GM12878 (cell line): Measurements from ENCODE around the gene ITGAL. TPM values are rescaled to one million over a fixed set of nuclear protein-coding genes. Genes with fewer than 3 reads are reported as not detected.

Experiments
- BACH1 ChIP-seq: fragments of 450-650 bp; IDR thresholded peaks from 2 replicates; pipeline ENCODE4 v1.6.1; 2017; ENCODE audit warnings: mild to moderate bottlenecking, borderline replicate concordance
- BCLAF1 ChIP-seq: fragments of 450-650 bp; IDR thresholded peaks from 2 replicates; pipeline ENCODE4 v1.6.1; 2017; ENCODE audit warnings: antibody characterized with exemption, mild to moderate bottlenecking, moderate library complexity
- CBFB ChIP-seq: IDR thresholded peaks from 2 replicates; pipeline ENCODE4 v1.6.1; 2016; ENCODE audit warnings: antibody characterized with exemption, low read depth
- CBX5 ChIP-seq: sonication (generic); IDR thresholded peaks from 2 replicates; pipeline ENCODE4 v1.6.1; 2016; ENCODE audit warnings: low read depth, moderate library complexity, mild to moderate bottlenecking, inconsistent platforms
- CREM ChIP-seq: IDR thresholded peaks from 2 replicates; pipeline ENCODE4 v1.6.1; 2014; ENCODE audit warnings: antibody characterized with exemption, low read depth
- DPF2 ChIP-seq: fragments of 450-650 bp; IDR thresholded peaks from 2 replicates; pipeline ENCODE4 v1.6.1; 2017; ENCODE audit warnings: mild to moderate bottlenecking
- EP300 ChIP-seq, 2 experiments: fragments of 150-350 bp in 1 of 2; IDR thresholded peaks; 2 replicates each; pipeline ENCODE4 v1.6.1; 2011 to 2012; ENCODE audit warnings: low read depth in 2 of 2, low read length in 2 of 2, borderline replicate concordance in 1 of 2, improper control_type of control experiment in 1 of 2, inconsistent platforms in 1 of 2; ENCODE audit not compliant: control insufficient read depth in 1 of 2
- HCFC1 ChIP-seq: fragments of 150-350 bp; IDR thresholded peaks from 2 replicates; pipeline ENCODE4 v1.6.1; 2014; ENCODE audit warnings: low read length
- LARP7 ChIP-seq: fragments of 450-650 bp; IDR thresholded peaks from 2 replicates; pipeline ENCODE4 v1.6.1; 2017; ENCODE audit warnings: mild to moderate bottlenecking
- MAX ChIP-seq: IDR thresholded peaks from 2 replicates; pipeline ENCODE4 v1.6.1; 2012; ENCODE audit warnings: low read depth, low read length, improper control_type of control experiment
- MTA2 ChIP-seq: fragments of 450-650 bp; IDR thresholded peaks from 2 replicates; pipeline ENCODE4 v1.6.1; 2016; ENCODE audit warnings: low read depth, mild to moderate bottlenecking, moderate library complexity
- MYC ChIP-seq: IDR thresholded peaks from 2 replicates; pipeline ENCODE4 v1.6.1; 2011; ENCODE audit warnings: mild to moderate bottlenecking, low read length, moderate library complexity, inconsistent platforms; ENCODE audit not compliant: insufficient read depth, insufficient replicate concordance, insufficient read length, severe bottlenecking
- NFIC ChIP-seq: IDR thresholded peaks from 2 replicates; pipeline ENCODE4 v1.6.1; 2012; ENCODE audit warnings: low read depth, mild to moderate bottlenecking, inconsistent platforms, low read length, moderate library complexity
- NFXL1 ChIP-seq: fragments of 450-650 bp; IDR thresholded peaks from 2 replicates; pipeline ENCODE4 v1.6.1; 2017; ENCODE audit warnings: antibody characterized with exemption, mild to moderate bottlenecking, borderline replicate concordance
- NR2C1 ChIP-seq: fragments of 450-650 bp; IDR thresholded peaks from 2 replicates; pipeline ENCODE4 v1.6.1; 2017; ENCODE audit warnings: antibody characterized with exemption, mild to moderate bottlenecking, moderate library complexity
- POU2F2 ChIP-seq: IDR thresholded peaks from 3 replicates; pipeline ENCODE4 v1.6.1; 2011; ENCODE audit warnings: low read depth, mild to moderate bottlenecking, low read length, borderline replicate concordance
- SIN3A ChIP-seq: IDR thresholded peaks from 2 replicates; pipeline ENCODE4 v1.6.1; 2012; ENCODE audit warnings: low read depth, low read length, improper control_type of control experiment
- SIX5 ChIP-seq: IDR thresholded peaks from 2 replicates; pipeline ENCODE4 v1.6.1; 2011; ENCODE audit warnings: mild to moderate bottlenecking, low read depth, low read length, moderate library complexity; ENCODE audit not compliant: severe bottlenecking
- SP1 ChIP-seq: IDR thresholded peaks from one replicate; pipeline ENCODE4 v1.6.1; 2011; ENCODE audit warnings: low read depth, low read length
- SPI1 ChIP-seq: IDR thresholded peaks from 2 replicates; pipeline ENCODE4 v1.6.1; 2011; ENCODE audit warnings: low read depth, mild to moderate bottlenecking, low read length, moderate library complexity, borderline replicate concordance; ENCODE audit not compliant: insufficient read depth
- TCF7 ChIP-seq: IDR thresholded peaks from 2 replicates; pipeline ENCODE4 v1.6.1; 2014; ENCODE audit warnings: antibody characterized with exemption, borderline replicate concordance
- WRNIP1 ChIP-seq: IDR thresholded peaks from 2 replicates; pipeline ENCODE4 v1.6.1; 2011; ENCODE audit warnings: low read depth, low read length, improper control_type of control experiment, borderline replicate concordance
- ZBED1 ChIP-seq: IDR thresholded peaks from 2 replicates; pipeline ENCODE4 v1.6.1; 2016; ENCODE audit warnings: borderline replicate concordance
- ZBTB11 ChIP-seq: fragments of 450-650 bp; formaldehyde crosslinking; IDR thresholded peaks from 2 replicates; pipeline ENCODE4 v1.5.0; 2022; ENCODE audit warnings: mild to moderate bottlenecking, missing genetic modification characterization
- ZNF217 ChIP-seq: fragments of 450-650 bp; IDR thresholded peaks from 2 replicates; pipeline ENCODE4 v1.6.1; 2017; ENCODE audit warnings: antibody characterized with exemption, mild to moderate bottlenecking
- polyA plus RNA-seq, 11 experiments: library from polyadenylated mRNA; depleted of rRNA in 4 of 11; unstranded in 6 of 11; stranded (reverse) in 5 of 11; fragments of >200 nt; fragmentation: Nextera tagmentation in 4 of 11; fragmentation: Illumina TruSeq in 1 of 11; extraction: Ambion mirVana in 4 of 11; extraction: Trizol in 1 of 11; gene quantifications; 1 replicate in 1 of 11; 2 replicates in 10 of 11; pipeline versions ENCODE4 v1.2.1 to v1.2.3, GENCODE V29; 2011 to 2016; ENCODE audit warnings: inconsistent platforms in 2 of 11, missing spikeins in 2 of 11, low read depth in 1 of 11
- total RNA-seq, 4 experiments: library from RNA; depleted of rRNA in 3 of 4; stranded (reverse); fragments of >200 nt in 3 of 4; fragmentation: Illumina TruSeq in 1 of 4; extraction: Trizol in 1 of 4; gene quantifications; 2 replicates each; pipeline versions ENCODE4 v1.2.1 to v1.2.3, GENCODE V29; 2013 to 2021

Gene ITGAL
- total and polyA plus RNA-seq, 10 of the 15 experiments (the other 5 are each of a cell fraction or from before 2014, with no cell fraction given) = 10.7 to 170 (median 96.9) TPM

GRCh38 chr16:30458561-30459394 is 13.8 kb upstream of the ITGAL start (continued):
- TF ChIP-seq ZBTB11 (no peak), WRNIP1 (no peak), CREM (peak; percentile 97), SP1 (peak; percentile 93), CBFB (peak; percentile 99), MAX (no peak; the same call in 1 of the 2 replicates), BCLAF1 (no peak), TCF7 (no peak; the same call in 1 of the 2 replicates), POU2F2 (peak; percentile 98), NR2C1 (peak; percentile 61; the same call in 1 of the 2 replicates), NFIC (peak; percentile 97), NFXL1 (no peak), ZNF217 (peak; percentile 66; the same call in 1 of the 2 replicates), HCFC1 (no peak), BACH1 (peak; percentile 95), CBX5 (peak; percentile 10; the same call in 1 of the 2 replicates), LARP7 (peak; percentile 80), DPF2 (peak; percentile 99), ZBED1 (peak; percentile 93; the same call in 1 of the 2 replicates), MTA2 (peak; percentile 96), EP300 (IDR thresholded peaks at IDR 0.05; ENCODE audit: borderline replicate concordance in 1 of 2, control insufficient read depth in 1 of 2, low read depth in 2 of 2, low read length in 2 of 2) (peak; percentile 99 to 100), MYC (peak; percentile 82), SIN3A (peak; percentile 15; the same call in 1 of the 2 replicates), SIX5 (peak; percentile 9), SPI1 (peak; percentile 78)
